Left lung (tissue), 10 donors: ENCODE results near the gene MAN2A1. TPM values are rescaled to one million over a fixed set of nuclear protein-coding genes. Genes with fewer than 3 reads are reported as not detected.

Source experiments
- ATAC-seq: fragments of 200-7000 bp; cut with Tn5 transposase; one replicate; pipeline ENCODE4 v1.9.1; 2020; ENCODE audit warnings: moderate library complexity
- DNase-seq, 4 donors: peaks; one replicate each; pipeline ENCODE4 v3.0.0-alpha.2; 2013 to 2020
- H3K27ac ChIP-seq, 2 donors: fragments of 200-600 bp; sonication (generic) in 1 of 2; one replicate each; pipeline versions ENCODE4 v1.5.0 to v1.8.0; 2020 to 2021
- H3K27me3 ChIP-seq, 2 donors: fragments of 200-600 bp; sonication (generic) in 1 of 2; one replicate each; pipeline versions ENCODE4 v1.5.0 to v1.8.0; 2020 to 2021
- H3K36me3 ChIP-seq, 2 donors: fragments of 200-600 bp; sonication (generic) in 1 of 2; one replicate each; pipeline versions ENCODE4 v1.5.0 to v1.8.0; 2020 to 2021
- H3K4me1 ChIP-seq, 2 donors: fragments of 200-600 bp; one replicate each; pipeline ENCODE4 v1.8.0; 2021
- H3K4me3 ChIP-seq, 2 donors: fragments of 200-600 bp; sonication (generic) in 1 of 2; one replicate each; pipeline versions ENCODE4 v1.5.0 to v1.8.0; 2020 to 2021; ENCODE audit warnings: mild to moderate bottlenecking in 1 of 2
- H3K9me3 ChIP-seq, 2 donors: fragments of 200-600 bp; sonication (generic) in 1 of 2; one replicate each; pipeline versions ENCODE4 v1.5.0 to v1.8.0; 2020 to 2021
- CTCF ChIP-seq, 2 donors: fragments of 200-600 bp; sonication (generic) in 1 of 2; IDR thresholded peaks; one replicate each; pipeline versions ENCODE4 v1.5.0 to v1.8.0; 2021; ENCODE audit warnings: antibody characterized with exemption in 2 of 2
- intact Hi-C, 2 donors: fragments of 100-400 bp; cut with DNase I; formaldehyde crosslinking; loops; one replicate each; pipeline versions ENCODE4 v1.11.2 to v1.14.2; 2022
- polyA plus RNA-seq, 6 donors: library from polyadenylated mRNA; unstranded; fragments of 120-200 nt; gene quantifications; one replicate each; pipeline ENCODE4 v1.2.1, GENCODE V29; 2013; ENCODE audit not compliant: insufficient read length in 6 of 6
- total RNA-seq, 2 donors: library from RNA; stranded (reverse); fragmentation: NEBNext Ultra II Directional; extraction: Animal tissue kit (Norgen Biotek cat#: 25700); gene quantifications; one replicate each; pipeline ENCODE4 v1.2.1, GENCODE V29; 2021
- donor health status: DM: no; HTN: yes; CAD: no.
- donor health status: DM: no; HTN: no; CAD: no.

Gene MAN2A1
- total and polyA plus RNA-seq, 8 donors, result 42.2 to 54.7 (median 47.9) TPM

DNA sequence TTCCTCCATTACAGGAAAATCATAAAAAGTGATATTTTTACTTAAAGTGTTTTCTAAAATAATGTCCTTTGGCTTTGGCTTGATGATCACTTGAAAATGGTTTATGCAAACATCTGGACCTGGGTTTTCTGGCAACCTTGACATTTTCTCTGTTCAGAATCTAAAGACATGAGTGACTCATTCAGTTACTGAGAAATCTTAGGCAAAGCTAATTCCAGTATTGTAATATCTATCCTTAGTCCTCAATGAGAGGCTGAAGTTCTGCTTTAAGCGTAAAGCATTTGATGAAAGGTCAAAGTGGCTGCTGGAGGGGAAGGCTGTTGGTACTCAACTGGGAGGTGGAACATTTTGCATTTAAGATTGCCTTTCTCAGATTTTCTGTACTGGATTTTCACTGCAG, 2.3 kb downstream of the MAN2A1 start:
- DNase-seq (peak in 1 of 4 donors; percentile 7), ATAC-seq (no peak)
- peaks cover 21 to 54% of the 10 kb centered on the region in 2 donors for H3K4me1 ChIP-seq
- no peaks in the 10 kb centered on the region for H3K36me3 ChIP-seq
- peak overlapping the region in 1 of 2 donors; percentile 97 for H3K27ac ChIP-seq
- peak overlapping the region in 1 of 2 donors; percentile 90 for H3K4me3 ChIP-seq
- intact Hi-C loops, result no loop called here
- no peaks in the 10 kb centered on the region for H3K27me3 ChIP-seq
- no peak for TF ChIP-seq CTCF (IDR thresholded peaks at IDR 0.05)
- no peaks in the 10 kb centered on the region for H3K9me3 ChIP-seq

GRCh38 chr5:109692852-109693251, 3.1 kb downstream of the MAN2A1 start:
- Histone ChIP-seq H3K9me3 (no peaks in the 10 kb centered on the region), H3K4me1 (peaks cover 21 to 54% of the 10 kb centered on the region in 2 donors), H3K36me3 (no peaks in the 10 kb centered on the region), H3K27ac (no peak overlapping the region), H3K4me3 (no peak overlapping the region), H3K27me3 (no peaks in the 10 kb centered on the region)
- ATAC-seq (no peak), DNase-seq (no peak)
- intact Hi-C loops, result no loop called here
- TF ChIP-seq CTCF (IDR thresholded peaks at IDR 0.05), result no peak

DNA sequence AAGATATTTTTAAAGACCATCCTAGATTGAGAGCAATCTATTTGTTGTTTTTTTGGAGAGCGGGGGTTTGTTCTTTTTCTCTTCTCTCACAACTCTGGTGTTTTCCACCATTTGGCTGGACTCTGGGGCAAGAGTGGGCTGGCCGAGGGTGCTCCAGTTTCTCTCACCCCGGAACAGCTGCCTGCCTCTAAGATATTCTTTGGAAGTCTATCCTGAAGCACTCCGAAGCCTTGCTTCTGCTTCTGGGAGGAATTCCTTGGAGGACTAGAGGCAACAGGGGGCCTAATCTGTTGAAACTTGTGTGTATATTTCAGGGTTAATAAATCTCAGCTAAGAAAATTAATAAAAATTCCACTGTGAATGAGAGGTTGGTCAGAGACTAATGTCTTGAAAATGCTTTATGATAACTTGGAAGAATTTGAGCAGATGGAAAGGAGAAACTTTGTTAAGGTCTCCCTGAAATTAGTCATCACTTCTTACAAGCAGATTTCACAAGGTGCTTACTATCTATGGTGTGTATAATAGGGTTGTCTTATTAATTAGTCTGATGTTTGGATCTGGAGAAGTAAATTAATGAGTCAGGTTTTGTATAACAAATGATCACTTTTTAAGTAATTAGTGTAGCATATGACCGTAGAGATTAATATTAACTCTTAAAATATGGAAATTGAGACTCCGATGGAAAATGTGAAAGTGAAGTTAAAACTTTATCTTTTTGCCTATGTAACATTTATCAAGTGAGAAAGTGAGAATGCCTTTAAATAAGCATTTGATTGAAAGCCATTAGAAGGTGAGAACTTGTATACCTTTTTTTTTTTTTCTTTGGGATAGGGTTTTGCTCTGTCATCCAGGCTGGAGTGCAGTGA, 4.0 kb downstream of the MAN2A1 start:
- Histone ChIP-seq H3K9me3 (no peaks in the 10 kb centered on the region), H3K4me1 (peaks cover 21 to 51% of the 10 kb centered on the region in 2 donors), H3K36me3 (no peaks in the 10 kb centered on the region), H3K27me3 (no peaks in the 10 kb centered on the region), H3K27ac (no peak overlapping the region), H3K4me3 (no peak overlapping the region)
- intact Hi-C loops, result no loop called here
- TF ChIP-seq CTCF (IDR thresholded peaks at IDR 0.05), result no peak
- DNase-seq (no peak), ATAC-seq (no peak)

DNA sequence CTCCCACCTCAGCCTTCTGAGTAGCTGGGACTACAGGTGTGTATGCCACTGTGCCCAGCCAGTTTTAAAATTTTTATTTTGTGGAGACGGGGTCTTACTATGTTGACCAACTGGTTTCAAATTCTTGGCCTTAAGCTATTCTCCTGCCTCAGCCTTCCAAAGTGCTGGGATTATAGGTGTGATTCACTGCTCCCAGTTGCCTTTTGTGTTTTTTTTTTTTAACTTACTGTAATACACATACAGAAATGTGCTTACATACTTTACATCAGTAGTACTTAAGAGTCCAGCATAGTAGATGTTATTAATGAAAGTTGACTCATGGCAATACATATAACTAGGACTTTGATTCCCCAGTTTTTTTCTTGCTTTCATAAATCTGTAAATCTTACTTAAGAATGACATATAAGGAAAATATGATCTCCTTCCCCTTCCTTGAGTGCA, 4.7 kb downstream of the MAN2A1 start:
- intact Hi-C loops, result no loop called here
- no peaks in the 10 kb centered on the region for H3K36me3 ChIP-seq
- peaks cover 21 to 51% of the 10 kb centered on the region in 2 donors for H3K4me1 ChIP-seq
- DNase-seq (no peak), ATAC-seq (no peak)
- TF ChIP-seq CTCF (IDR thresholded peaks at IDR 0.05), result no peak
- H3K9me3 ChIP-seq, result no peaks in the 10 kb centered on the region
- H3K27me3 ChIP-seq, result no peaks in the 10 kb centered on the region
- no peak overlapping the region for H3K4me3 ChIP-seq
- H3K27ac ChIP-seq, result peak overlapping the region in 1 of 2 donors; percentile 6
